GM21717 (cell line): ENCODE measurements around the gene SLC6A13.
"Not testable (repeated sequence)": the region's sequence is repeated elsewhere in the genome, so short reads cannot be mapped to it uniquely, and the experiment has no call there.

Experiments
- ATAC-seq: cut with Tn5 transposase; IDR thresholded peaks from one replicate; pipeline ENCODE4 v1.9.1; 2021; ENCODE audit warnings: mild to moderate bottlenecking, moderate library complexity; ENCODE audit not compliant: unreplicated experiment

The SLC6A13 gene

DNA sequence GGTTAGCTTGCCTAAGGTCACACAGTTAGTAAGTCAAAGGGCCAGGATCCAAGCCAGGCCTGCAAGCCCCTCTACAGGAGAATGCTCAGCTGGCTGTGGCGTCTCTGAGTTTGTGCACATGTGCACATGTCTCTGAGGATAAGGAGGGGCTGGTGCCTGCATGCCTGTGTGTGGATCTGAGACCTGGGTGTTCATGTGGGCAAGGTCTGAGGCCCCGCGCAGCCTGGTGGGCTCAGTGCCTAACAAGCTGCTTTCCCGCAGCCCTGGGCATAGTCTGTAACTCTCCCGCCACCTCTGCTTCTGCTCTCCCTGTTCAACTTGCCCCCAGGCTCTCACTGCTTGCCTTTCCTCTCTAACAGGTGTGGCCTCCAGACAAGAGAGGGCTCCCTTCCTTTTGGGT is 44.4 kb downstream of the SLC6A13 start:
- no peak for ATAC-seq

DNA sequence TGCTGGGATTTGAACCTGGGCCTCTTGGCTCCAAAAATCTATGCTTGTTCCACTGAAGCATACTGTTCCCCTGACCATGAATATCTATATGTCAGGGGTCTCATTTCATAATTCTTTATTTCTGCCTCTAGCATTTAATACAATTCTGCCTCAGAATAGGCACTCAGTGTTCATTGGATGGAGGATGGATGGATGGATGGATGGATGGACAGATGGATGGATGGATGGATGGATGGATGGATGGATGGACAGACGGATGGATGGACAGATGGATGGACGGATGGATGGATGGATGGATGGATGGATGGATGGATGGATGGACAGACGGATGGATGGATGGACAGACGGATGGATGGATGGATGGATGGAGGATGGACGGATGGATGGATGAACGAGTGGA is 45.6 kb downstream of the SLC6A13 start:
- ATAC-seq: not testable (repeated sequence)

DNA sequence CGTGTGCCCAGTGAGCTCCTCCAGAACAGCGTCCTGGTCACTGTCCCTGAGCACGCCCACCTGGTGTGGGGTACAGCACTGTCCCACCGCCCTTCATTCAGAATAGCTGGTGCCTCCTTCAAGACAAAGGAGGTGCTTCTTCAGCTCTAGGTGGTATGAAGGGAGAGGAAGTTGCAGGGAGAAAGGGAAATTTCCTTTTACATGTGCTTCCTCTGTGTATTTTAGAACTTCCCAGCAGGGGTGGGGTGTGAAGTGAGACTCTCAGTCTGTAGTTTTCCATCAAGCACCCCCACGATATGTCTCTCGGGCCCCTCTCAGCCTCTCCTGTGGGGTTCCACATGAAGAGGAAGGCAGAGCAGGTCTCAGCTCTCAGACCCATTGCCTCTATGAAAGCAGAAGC is 47.5 kb downstream of the SLC6A13 start:
- ATAC-seq: no peak

DNA sequence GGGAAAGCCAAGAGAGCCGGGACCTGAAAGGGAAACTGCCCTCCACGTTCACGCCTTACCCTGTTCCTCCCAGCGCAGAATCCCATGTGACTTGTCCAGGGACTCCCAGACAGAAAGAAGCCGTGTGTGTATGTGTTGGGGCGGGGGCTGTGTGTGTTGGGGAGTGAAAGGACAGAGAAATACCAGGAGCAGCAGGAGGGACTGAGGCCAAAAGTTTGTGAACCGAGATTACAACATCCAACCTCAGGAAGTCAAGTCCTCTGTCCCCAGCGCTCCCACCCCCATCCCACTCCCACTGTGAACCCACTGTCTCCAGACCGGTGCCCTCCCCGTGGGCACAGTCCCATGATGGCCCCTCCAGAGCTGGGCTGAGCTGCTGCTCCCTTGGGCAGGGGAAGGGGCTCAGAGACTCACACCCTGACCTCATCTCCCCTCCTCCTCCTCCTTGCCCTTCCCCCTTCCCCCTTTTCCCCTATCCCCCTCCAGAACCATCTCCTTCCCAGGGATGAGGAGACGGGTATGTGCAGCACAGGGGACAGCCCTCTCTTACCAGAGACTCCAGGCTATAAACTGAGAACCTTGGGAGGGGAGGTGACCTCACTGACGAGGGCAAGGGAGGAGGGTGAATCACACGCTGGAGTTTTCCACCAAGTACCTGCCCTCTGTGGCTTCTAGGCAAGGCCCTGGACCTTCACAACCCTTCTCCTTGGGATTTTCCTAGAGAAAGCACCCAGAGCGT is 48.5 kb downstream of the SLC6A13 start, which contains the start of gene SLC6A12:
Gene SLC6A12, minus strand, starts transcription at position 155 of the 739 bp plus-strand sequence. CDS start 4,171 bp downstream, outside the sequence.
- ATAC-seq: no peak

DNA sequence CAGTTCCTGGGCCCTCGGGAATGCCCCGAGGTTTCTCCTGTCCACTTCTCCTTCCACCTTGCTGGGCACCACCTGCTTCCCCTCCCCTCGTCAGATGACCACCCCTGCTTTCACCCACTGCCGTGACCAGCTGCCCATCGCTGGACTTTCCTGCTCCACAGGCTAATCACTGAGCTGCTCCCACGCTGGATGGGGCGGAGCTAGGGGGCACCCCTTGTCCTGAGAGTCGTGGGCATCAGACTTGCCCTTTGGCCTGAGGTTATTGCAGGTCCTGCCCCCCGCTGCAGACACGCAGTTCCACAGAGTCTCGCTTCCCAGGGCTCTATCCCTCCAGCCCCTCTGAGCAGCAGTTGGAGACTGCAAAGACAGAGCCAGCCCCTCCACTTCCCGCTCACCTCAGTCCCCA is 49.1 kb downstream of the SLC6A13 start:
- ATAC-seq: no peak

DNA sequence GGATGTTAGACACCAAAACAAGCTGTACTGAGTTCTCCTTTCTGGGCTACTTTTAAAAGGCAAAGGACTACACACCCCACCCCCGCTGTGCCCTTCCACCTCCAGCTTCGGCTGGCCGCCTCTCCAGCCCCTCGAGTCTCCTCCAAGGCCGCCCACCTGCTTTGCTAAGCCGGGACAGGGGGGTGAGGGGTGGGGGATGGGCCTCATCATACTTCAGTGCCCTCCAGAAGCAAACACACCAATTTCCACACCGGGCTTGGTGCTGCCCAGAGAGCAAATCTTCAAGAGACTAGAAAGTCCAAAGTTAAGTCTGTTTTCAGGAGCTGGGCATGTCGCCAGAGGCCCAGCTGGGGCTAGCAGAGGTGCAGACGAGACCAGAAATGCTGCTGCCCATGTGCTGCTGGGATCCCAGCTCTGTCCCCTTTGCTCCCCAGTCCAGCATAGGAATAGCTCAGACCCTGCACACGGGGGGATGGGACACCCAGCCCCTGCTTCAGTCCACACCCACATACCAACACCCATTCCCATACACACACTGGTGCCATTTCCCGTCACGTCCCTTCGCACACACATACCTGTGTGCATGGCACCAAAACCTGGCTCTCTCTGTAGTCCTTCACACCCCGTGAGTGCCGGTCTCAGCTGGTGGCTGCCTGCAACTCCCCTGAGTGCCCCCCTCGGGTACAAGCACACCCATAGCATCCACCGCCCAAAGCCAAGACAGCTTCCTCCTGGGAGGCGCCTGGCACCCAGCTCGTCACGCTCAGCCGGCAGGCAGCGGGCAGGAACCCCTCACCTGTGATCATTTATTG is 49.7 kb downstream of the SLC6A13 start:
- ATAC-seq: no peak

DNA sequence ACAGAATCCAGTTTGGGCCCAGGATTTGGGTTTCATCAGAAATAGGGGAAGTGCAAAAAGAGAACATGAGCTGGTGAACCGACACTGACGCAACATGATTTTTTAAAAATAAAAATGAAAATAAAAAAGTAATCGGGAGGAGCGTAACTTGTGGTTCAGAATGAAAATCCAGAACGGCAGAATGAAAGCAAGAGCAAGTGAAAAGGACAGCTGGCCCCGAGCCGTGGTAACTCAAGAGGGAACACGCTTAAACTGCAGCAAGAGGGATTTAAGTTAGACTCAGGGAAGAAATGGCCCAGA is 50.3 kb downstream of the SLC6A13 start:
- no peak for ATAC-seq

DNA sequence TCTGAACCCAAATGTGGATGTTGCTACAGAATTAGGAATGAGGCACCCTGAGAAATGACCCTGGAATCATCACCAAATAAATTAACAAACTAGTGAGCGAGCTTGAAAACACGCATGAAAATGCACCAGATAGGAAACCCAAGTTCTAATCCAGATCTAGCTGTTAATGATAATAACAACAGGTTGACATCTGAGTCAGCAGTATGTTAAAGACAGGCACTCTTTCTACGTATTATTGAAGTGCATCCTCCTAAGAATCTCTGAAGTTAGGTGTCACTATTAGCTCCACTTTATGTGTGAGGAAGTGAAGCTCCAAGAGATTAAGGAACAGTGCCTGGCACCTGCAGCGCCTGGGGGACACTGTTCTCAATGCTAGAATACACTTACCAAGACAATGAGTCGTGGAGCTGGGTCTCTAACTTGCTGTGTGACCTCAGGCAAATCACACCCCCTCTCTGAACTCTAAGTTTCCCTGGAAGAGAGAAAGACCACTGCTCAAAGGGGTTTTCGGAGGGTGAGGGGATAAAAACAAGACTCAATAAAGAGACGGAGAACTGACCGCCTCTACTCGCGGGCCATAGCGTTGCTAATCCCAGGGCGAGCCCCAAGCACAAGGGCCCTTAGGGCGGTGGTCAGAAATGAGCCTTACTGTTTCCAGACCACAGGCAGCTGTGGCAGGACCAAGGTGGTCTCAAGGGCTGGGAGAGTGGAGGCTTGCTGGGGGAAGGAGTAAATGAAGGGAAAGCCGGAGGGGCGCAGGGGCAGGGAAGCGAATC is 50.8 kb downstream of the SLC6A13 start:
- no peak for ATAC-seq

DNA sequence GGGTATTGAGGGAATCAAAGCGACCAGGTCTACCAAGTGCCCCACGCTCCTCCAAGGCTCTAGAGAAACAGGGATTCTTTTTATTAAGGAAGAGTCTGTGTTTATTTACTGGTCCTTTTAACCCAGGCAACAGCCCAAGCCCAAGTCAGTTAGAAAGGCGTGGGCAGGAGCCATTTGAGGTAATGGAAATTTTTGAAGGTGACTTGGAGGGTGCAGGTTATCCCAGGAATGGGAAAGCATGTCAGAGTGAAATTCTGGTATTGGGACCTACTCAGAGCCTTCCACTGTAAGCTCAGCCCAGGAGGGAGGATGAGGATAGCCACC is 51.5 kb downstream of the SLC6A13 start:
- ATAC-seq: no peak

DNA sequence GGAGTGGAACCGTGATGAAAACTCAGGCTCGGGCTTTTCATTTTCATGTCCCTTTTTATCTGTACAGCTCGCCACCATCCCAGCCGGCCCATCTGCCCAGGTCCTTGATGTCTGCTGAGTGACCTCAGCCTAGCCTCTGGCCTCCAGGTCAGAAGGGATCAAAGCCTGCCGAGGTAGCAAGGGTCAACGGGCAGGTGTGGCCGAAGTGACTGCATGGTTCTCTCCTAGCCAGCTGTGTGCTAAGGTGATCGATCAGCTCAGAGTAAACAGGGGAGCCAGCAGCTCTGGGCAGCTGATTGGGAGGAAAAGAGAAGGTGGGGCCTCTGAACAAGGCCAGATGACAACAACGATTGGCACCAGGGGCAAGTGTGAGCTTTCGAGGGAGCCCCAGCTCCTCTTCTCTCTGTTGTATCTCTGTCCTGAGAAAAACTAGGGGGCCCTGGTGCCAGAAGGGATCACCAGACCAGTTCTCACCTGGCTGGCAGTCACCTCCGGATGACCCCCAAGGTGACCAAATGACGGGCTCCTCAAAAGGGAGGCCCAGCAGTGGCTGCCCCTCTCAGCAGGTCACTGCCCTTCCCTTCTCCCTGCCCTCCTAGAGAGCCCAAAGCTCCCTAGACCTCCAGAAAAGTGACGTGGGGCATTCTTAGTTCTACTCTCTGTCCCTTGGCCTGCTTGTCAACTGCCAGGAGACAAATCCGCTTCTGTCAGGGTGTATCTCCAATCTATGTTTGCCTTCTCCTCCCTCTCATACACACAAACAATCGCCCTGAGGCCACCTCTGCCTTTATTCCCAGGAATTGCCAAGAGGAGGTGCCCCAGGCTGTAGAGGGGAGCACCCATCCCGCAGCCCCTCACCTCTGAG is 52.1 kb downstream of the SLC6A13 start:
- no peak for ATAC-seq

DNA sequence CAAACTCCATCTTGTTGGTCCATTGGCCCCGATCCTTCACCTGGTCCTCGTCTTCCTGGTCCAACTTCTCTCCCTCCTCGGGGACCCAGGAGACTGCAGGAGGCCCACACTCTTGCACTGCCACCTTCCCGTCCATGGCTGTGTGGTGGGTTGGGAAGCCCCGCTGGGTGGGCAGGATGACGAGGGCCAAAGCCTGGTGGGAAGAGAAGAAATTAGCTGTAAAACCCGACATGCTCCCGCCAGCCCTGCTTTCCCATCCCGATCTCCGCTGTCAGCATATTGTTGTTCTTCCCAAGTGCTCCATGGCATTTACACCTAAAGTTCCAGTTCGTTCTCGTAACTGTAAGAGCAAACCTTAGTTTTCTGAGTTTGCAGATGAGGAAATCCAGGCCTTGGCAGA is 52.8 kb downstream of the SLC6A13 start:
- no peak for ATAC-seq

DNA sequence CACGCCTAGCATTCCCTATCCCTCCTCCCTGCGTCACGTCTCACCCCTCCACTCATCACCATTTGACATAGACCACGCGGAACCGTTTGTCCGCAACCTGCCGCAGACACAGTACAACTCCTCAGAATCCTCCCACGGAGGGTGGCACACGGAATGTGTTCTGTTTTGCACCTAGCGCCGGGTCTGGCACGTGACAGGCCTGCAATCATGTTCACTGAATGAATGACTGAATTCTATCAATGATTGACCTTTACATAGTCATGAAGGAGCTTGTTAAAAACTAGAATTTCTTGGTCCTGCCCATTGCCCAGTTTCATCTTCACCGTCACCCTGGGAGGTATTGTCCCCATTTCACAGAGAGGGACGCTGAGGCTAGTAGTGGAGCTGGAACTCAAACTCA is 53.4 kb downstream of the SLC6A13 start:
- no peak for ATAC-seq

DNA sequence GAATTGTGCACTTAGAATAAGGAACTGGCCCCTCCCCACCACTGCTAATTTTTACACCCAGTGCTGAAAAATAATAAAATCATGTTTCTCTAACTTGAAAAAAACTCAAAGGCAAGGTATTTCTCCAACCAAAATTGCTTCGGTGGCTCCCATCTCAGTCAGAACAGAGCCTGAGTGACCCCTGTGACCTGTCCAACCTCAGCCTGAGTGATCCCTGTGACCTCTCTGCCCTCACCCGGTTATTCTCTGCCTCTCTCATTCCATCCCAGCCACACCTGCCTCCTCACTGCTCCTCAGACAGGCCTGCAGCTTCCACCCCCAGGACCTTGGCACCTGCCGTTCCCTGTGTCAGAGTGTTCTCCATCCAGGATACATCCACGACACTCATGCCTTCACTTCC is 53.8 kb downstream of the SLC6A13 start:
- ATAC-seq: no peak

DNA sequence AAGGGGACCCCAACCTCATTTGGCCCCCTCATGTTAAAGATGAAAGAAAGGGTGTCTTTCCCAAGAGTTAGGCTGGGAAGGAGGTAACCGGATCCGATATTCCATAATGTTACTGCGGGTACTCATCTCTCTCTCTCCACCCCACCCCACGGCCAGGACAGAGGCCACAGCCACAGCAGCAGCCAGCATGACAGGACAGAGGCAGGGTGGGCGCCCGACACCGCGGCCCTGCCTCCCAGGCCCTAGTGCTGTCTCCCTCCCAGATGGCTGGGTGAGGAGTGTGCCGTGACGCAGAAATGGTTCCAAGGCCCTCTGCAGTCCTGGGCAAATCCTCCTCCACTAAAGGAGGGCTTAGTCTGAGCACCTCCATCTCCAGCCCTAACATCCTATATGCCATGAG is 54.8 kb downstream of the SLC6A13 start:
- ATAC-seq: no peak

DNA sequence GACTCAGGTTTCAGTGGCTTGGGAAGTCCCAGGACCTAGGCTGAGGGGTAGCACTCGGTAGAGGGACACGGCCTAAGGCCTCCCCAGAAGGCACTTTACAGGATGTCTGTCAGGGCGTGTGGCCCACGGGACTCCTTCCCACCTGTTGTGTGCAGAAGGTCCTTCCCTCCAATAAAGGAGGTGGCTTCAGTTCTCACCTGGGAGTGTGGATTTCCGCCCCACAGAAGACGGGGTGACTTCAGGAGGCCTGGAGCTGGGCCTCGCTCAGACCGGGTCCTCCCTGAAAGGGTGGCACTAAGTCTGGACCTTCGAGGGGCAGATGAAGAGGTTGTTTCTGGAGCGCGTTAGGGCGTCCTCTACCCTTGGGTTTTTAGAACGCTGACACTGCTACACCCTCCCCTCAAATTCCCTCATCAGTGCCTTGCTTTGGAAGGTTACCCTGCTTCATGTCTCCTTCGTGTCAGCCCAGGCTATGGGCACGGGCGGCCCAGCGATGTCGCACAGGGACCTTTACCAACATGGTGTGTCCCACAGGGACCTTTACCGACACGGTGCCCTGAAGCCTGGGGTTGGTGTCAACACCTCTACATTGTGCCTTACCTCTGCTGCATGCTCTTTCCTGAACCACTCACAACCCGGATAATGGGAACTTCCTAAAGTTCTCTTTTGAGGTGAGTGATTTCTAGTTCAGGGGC is 55.7 kb downstream of the SLC6A13 start:
- ATAC-seq: no peak

DNA sequence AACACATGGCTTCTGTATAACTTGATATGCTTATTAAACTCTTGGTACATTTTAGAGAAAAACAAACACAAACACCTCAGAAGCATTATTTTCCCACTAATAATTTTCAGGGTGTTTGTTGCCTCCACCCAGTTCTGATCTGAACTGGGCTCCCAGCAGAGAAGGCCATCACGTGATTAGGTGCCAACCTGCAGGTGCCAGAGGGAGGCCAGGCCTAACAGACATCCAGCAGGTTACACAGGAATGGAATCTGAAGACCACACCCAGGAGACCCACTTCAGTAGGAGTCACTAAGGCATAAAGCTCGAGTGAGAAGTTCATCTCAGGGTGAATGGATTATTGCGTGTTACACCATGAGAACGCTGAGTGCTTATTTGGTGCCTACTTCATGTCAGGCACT is 57.6 kb downstream of the SLC6A13 start:
- ATAC-seq: no peak

DNA sequence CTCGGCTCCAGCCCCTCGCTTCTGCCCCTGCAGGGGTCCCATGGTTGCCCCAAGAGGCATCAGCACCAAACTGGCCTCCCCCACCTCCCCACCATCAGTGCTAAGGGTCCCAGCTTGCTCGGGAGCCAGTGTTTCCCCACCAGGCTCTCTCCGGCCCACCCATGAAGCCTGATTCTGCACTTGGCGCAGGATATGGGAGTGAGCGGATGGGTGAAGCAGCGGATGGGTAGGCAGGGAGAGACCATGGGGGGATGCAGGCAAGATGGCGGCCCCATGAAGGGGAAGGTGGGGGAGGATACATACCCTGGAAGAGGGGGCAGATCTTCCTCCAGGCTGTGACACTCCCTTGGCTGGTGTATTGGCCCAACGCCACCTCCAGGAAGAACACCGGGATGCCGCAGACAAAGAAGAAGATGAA is 58.4 kb downstream of the SLC6A13 start:
- ATAC-seq: no peak

DNA sequence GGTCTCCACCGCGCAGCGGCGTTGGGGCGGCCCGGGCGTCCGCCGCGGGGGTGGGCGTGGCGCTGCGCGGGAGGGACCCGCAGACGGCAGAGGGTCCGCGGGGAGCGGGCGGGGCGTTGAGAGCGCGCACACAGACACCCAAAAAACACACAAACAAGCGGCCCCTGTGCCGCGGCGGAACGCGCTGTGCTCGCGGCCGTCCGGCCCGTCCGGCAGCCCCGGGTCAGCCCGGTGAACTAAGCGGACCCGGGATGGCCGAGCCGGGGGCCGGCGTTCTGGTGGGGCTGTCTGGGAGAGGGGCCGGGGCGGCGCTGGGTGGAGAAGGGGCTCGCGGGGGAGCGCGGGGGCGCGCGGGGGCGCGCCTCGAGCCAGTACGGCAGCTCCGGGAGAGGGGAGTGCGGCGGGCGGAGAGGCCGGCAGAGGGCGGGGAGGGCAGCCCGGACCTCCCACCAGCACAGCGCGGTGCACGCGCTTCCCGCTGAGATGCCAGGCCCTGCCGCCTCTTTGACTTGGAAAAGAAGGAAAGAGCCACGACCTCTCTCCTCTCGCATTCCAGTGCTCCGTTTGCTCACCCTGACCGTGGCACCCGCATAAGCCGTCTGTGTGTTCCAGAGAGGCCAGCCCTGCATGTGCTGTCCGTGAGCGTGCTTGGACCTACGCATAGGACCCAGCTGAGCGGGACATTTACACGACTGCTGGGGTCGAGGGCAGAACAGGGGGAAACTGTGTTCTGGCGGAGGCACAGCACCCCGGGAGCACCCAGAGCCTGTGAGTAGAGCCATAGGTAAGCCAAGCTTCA is 59.0 kb downstream of the SLC6A13 start:
- ATAC-seq: no peak

DNA sequence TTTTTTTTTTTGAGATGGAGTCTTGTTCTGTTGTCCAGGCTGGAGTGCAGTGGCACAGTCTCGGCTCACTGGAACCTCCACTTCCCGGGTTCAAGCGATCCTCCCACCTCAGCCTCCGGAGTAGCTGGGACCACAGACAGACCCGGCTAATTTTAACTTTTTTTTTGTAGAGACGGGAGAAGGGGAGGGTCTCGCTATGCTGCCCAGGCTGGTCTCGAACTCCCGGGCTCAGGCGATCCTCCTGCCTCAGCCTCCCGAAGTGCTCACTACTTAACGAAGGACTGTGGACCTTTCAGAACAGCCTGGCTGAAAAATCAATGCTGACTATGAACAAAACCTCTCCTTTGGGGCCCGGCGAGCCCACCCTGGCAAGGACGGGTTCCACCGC is 59.6 kb downstream of the SLC6A13 start:
- no peak for ATAC-seq
